KMS-11 (cell line): ENCODE data around the gene TAF1C.

Experiments used
- H2AFZ ChIP-seq: fragments of 200-600 bp; sonication (generic); 2 replicates; pipeline ENCODE4 v1.6.1; 2016; ENCODE audit warnings: antibody characterized with exemption, mixed run types, low read depth
- H3K27ac ChIP-seq: fragments of 200-600 bp; sonication (generic); 2 replicates; pipeline ENCODE4 v1.6.1; 2016; ENCODE audit warnings: mild to moderate bottlenecking, mixed run types
- H3K27me3 ChIP-seq: fragments of 200-600 bp; sonication (generic); 2 replicates; pipeline ENCODE4 v1.6.1; 2017; ENCODE audit warnings: mild to moderate bottlenecking, low read depth, mixed run types, moderate library complexity; ENCODE audit not compliant: insufficient read depth
- H3K36me3 ChIP-seq: fragments of 200-600 bp; sonication (generic); 2 replicates; pipeline ENCODE4 v1.6.1; 2017; ENCODE audit warnings: mild to moderate bottlenecking, mixed run types; ENCODE audit not compliant: insufficient read depth
- H3K4me1 ChIP-seq: fragments of 200-600 bp; sonication (generic); 2 replicates; pipeline ENCODE4 v1.6.1; 2016; ENCODE audit warnings: mild to moderate bottlenecking, low read depth, mixed run types; ENCODE audit not compliant: poor library complexity, severe bottlenecking
- H3K4me2 ChIP-seq: fragments of 200-600 bp; sonication (generic); 2 replicates; pipeline ENCODE4 v1.7.0; 2016; ENCODE audit warnings: mild to moderate bottlenecking, mixed run types
- H3K4me3 ChIP-seq: fragments of 200-600 bp; sonication (generic); IDR thresholded peaks from 2 replicates; pipeline ENCODE4 v1.6.1; 2017; ENCODE audit warnings: low read depth, low read length, mixed read lengths; ENCODE audit not compliant: insufficient read depth
- H3K79me2 ChIP-seq: fragments of 200-600 bp; sonication (generic); 2 replicates; pipeline ENCODE4 v1.6.1; 2016; ENCODE audit warnings: low read depth, mixed run types; ENCODE audit not compliant: insufficient read depth
- H3K9ac ChIP-seq: fragments of 200-600 bp; sonication (generic); 2 replicates; pipeline ENCODE4 v1.6.1; 2016; ENCODE audit warnings: mild to moderate bottlenecking, mixed run types
- H4K20me1 ChIP-seq: fragments of 200-600 bp; sonication (generic); 2 replicates; pipeline ENCODE4 v1.6.1; 2016; ENCODE audit warnings: mild to moderate bottlenecking, mixed run types; ENCODE audit not compliant: insufficient read depth
- CTCF ChIP-seq: fragments of 200-600 bp; sonication (generic); conservative IDR thresholded peaks from 2 replicates; pipeline ENCODE4 v1.6.1; 2017; ENCODE audit warnings: low read depth, mild to moderate bottlenecking, antibody characterized with exemption, low read length, moderate library complexity, mixed read lengths

TAF1C gene

GRCh38 chr16:84224554-84224953 lies 37.7 kb upstream of the TAF1C start:
- no peak overlapping the region for H3K27ac ChIP-seq
- no peaks in the 10 kb centered on the region for H4K20me1 ChIP-seq
- H3K4me2 ChIP-seq = no peak overlapping the region
- no peak for TF ChIP-seq CTCF
- H3K4me1 ChIP-seq = no peaks in the 10 kb centered on the region
- no peak overlapping the region for H3K4me3 ChIP-seq
- H3K36me3 ChIP-seq = no peaks in the 10 kb centered on the region
- no peaks in the 10 kb centered on the region for H3K79me2 ChIP-seq
- peaks cover 40% of the 10 kb centered on the region for H3K27me3 ChIP-seq
- H2AFZ ChIP-seq = no peak overlapping the region
- H3K9ac ChIP-seq = no peak overlapping the region

- Histone ChIP-seq H3K4me3 (no peak overlapping the region), H3K27ac (no peak overlapping the region), H3K4me1 (no peaks in the 10 kb centered on the region), H3K36me3 (no peaks in the 10 kb centered on the region), H4K20me1 (no peaks in the 10 kb centered on the region), H3K9ac (no peak overlapping the region), H3K4me2 (no peak overlapping the region), H2AFZ (no peak overlapping the region), H3K79me2 (no peaks in the 10 kb centered on the region), H3K27me3 (peaks cover 37% of the 10 kb centered on the region)
- no peak for TF ChIP-seq CTCF
These were observed 36.6 kb upstream of the TAF1C start for GRCh38 chr16:84223456-84223855.

GRCh38 chr16:84220851-84221250 lies 34.0 kb upstream of the TAF1C start:
- Histone ChIP-seq H3K4me2 (no peak overlapping the region), H3K79me2 (no peaks in the 10 kb centered on the region), H4K20me1 (no peaks in the 10 kb centered on the region), H3K4me1 (no peaks in the 10 kb centered on the region), H3K27ac (no peak overlapping the region), H2AFZ (no peak overlapping the region), H3K4me3 (no peak overlapping the region), H3K27me3 (peaks cover 36% of the 10 kb centered on the region), H3K36me3 (no peaks in the 10 kb centered on the region), H3K9ac (no peak overlapping the region)
- no peak for TF ChIP-seq CTCF

GRCh38 chr16:84218956-84219355 lies 32.1 kb upstream of the TAF1C start:
- Histone ChIP-seq H3K36me3 (no peaks in the 10 kb centered on the region), H3K4me2 (no peak overlapping the region), H3K4me1 (no peaks in the 10 kb centered on the region), H2AFZ (no peak overlapping the region), H3K4me3 (no peak overlapping the region), H4K20me1 (no peaks in the 10 kb centered on the region), H3K79me2 (no peaks in the 10 kb centered on the region), H3K27ac (no peak overlapping the region), H3K27me3 (peaks cover 29% of the 10 kb centered on the region), H3K9ac (no peak overlapping the region)
- no peak for TF ChIP-seq CTCF
